NB4 (cell line): Measurements from ENCODE around the gene PHRF1.

Source experiments
- CTCF ChIP-seq: IDR thresholded peaks from one replicate; pipeline ENCODE4 v1.5.1; 2012; ENCODE audit warnings: low read depth, low read length
- POLR2A ChIP-seq: IDR thresholded peaks from 2 replicates; pipeline ENCODE4 v1.6.1; 2011; ENCODE audit warnings: mild to moderate bottlenecking; ENCODE audit not compliant: insufficient read length; ENCODE audit errors: extremely low read depth
- TF ChIP-seq, protein P1 (sequence below): IDR thresholded peaks from 2 replicates; pipeline ENCODE4 v1.6.1; 2011; ENCODE audit warnings: low read depth, low read length

DNA sequence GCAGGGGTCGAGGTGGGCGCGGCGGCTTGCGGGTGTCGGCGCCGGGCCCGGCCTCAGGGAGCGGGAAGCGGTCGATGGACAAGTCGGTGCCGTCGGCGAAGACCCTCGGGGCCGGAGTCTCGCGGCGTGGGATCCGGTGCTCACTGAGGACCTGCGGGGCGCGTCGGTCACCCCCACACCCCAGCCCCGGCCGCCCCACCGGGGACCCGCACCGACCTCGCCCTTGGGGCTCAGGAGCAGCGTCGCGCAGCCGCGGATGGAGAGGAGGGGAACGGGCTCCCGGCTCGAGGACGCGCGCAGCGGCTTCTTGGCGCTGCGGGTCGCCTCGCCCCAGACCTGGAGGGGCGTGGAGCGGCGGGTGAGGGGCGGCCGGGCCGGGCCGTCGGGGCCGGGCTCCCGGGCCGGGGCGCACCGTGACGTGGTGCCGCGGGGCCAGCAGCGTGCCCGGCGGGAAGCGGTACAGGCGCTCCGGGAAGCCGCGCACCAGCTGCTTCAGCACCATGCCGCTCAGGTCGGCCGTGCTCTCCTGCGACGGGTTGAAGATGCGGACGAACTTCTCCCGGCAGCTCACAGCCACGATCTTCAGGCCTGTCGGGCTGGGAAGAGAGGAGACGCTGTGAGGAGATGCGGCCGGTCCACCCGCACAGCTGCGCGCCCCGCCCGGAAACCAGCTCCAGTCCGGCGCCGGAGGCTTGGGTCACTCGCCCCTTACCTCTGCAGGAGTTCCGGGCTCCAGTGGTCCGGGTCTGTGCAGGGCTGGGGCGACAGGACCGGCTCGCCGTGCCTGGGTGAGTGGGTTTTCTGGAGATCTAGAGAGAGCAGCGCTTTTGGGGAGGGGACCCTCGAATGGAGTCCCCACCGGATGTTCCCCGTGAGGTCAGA is 20.2 kb upstream of the PHRF1 start:
- TF ChIP-seq CTCF, result no peak
- no peak for TF ChIP-seq POLR2A
- TF ChIP-seq, protein P1, sequence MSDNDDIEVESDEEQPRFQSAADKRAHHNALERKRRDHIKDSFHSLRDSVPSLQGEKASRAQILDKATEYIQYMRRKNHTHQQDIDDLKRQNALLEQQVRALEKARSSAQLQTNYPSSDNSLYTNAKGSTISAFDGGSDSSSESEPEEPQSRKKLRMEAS, result no peak
